Fibroblast of peridontal ligament (primary cell): ENCODE measurements around the gene FLYWCH1.

Experiments used
- DNase-seq: peaks from one replicate; pipeline ENCODE4 v3.0.0-alpha.2; 2010; ENCODE audit errors: extremely low read depth

Gene FLYWCH1

DNA sequence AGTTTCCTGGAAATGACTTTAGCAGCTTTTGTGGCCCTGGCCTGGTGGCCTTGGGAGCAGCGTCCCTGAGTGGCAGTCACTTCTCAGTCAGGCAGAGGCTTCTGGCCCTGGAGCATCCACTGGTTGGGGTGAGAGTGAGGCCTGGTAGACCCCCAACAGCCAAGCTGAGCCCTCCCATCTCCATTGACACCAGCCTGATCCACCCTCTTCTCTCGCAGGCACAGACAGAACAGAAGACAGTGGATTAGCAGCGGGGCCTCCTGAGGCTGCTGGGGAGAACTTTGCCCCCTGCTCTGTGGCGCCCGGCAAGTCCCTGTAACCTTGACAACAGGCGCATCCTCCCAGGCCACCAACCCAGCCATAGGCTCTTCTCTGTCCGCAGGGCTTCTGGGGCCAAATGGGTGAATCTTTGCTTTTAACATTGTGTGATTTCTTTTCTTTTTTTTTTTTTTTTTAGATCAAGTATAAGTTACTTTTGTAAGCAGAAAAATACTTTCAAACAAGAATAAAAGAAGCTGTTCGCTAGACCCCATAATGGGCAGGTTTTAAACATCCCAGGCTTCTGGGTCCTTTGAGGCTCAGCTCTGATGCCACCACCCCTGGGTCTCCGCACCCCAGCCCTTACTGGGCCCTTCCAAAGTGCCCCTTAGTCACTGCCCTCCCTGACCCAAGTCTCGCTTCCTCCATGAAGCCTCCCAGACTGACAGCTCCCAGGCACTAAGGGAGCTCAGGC, 12.7 kb upstream of the FLYWCH1 start:
- DNase-seq = no peak

GRCh38 chr16:2899564-2900072, 12.1 kb upstream of the FLYWCH1 start:
- no peak for DNase-seq

DNA sequence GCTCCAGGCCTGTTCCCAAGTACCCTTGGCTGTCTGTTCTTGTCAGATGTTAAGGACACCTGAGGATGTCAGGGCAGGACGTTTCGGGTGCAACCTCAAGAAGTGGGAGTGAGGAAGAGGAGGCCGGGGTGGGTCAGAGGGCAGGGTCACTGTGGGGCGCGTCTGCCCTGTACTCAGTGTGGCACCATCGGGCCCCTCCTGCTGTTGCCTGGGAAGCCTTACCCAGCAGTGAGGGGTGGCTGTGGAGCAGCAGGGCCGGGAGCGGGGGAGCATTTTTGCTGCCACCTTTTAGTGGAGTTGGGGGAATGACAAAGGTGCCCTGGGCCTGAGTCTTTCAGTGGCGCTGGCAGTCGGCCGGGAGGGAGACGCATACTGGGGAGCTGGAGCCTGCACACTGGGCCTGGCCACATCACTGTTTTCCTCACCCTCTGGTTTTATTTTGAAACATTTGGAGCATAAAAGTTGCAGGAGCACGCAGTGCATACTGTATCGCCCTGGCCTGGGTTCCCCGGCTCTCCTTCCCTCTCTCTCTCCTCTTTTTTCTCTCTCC, 11.1 kb upstream of the FLYWCH1 start:
- no peak for DNase-seq

DNA sequence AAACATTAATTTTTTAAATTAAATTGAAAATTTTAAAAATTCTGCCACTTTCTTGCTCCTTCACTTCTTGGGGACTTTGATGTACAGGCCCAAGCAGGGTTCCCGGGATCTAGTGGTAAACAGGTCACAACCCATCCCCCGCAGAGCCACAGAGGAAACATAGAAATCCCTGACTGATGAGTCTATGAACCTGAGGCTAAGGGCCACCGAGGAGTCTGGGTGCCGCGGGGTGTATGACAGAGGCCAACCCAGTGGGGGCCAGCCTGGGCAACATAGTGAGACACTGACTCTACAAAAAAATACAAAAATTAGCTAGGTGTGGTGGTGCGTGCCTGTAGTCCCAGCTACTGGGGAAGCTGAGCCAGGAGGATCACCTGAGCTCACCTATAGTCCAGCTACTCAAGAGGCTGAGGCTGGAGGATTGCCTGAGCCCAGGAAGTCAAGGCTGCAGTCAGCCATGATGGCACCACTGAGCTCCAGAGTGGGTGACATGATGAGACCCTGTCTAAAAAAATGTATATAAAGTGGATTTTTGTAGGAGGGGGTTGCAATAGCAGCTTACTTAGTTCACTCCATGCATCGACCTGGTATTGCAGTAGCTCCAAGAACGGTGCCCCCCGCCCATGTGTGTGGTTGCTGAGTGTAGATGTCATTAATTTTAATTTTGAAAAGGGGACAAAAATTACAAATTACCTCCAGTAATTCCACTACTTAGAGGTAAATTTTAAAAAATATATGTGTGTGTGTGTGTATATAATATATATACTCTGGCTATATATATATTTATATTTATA, 9.2 kb upstream of the FLYWCH1 start:
- DNase-seq = no peak

DNA sequence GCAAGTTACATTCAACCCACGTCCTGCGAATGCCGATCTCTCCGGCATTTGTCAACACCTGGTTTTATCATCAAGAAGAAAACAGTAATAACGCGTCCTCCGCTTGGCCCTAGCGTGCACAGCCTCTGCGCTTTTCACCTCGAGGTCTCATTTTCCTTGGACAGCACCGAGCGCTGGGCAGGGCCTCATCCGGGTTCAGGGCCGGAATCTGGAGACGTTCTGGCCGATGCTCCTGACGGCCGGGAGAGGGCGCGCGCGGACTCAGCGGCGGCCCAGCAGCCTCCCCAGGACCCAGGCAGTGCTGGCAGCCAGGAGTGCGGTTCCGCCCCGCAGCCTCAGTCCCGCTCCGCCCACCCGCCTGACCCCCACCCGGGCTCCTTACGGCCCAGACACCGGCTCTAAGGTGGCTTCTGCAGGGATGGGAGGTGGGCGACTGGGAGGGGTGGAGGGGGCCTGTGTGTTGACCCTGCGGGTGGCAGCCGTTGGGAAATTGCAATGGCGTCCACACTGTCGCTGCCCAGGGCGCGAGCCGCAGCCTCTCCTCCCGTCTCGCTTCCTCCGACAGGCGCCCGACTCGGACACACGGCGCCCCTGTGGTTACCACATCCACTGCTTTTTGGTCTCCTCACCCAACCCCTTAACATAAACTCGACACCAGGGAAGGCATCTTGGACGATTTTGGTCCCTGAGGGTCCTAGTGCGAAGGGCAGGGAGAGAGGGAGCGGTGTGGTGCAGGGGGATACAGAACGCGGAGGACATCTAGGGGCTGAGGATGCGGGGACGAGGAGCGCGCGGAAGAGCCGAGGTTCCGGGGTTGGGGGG, 7.4 kb upstream of the FLYWCH1 start:
- peak; percentile 79 for DNase-seq

- no peak for DNase-seq
Observed at GRCh38 chr16:2904922-2905240, 6.8 kb upstream of the FLYWCH1 start.

- peak; percentile 99 for DNase-seq
Observed at GRCh38 chr16:2905241-2905987, 6.3 kb upstream of the FLYWCH1 start.

DNA sequence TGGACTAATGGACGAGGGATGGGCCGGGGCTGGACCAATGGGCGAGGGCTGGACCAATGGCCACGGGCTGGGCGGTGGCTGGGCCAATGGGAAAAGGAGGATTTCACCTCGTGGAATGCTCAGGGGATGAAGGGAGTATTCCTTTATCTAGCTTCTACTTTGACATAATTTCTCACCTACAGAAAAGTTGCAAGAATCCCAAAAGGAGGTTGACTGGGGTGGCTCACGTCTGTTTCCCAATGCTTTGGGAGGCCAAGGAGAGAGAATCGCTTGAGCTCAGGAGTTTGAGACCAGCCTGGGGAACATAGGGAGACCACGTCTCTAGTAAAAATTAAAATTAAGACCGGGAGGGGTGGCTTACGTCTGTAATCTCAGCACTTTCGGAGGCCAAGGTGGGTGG, 5.7 kb upstream of the FLYWCH1 start:
- DNase-seq = no peak

- DNase-seq = peak; percentile 31
Observed at GRCh38 chr16:2907084-2907753, 4.5 kb upstream of the FLYWCH1 start.

DNA sequence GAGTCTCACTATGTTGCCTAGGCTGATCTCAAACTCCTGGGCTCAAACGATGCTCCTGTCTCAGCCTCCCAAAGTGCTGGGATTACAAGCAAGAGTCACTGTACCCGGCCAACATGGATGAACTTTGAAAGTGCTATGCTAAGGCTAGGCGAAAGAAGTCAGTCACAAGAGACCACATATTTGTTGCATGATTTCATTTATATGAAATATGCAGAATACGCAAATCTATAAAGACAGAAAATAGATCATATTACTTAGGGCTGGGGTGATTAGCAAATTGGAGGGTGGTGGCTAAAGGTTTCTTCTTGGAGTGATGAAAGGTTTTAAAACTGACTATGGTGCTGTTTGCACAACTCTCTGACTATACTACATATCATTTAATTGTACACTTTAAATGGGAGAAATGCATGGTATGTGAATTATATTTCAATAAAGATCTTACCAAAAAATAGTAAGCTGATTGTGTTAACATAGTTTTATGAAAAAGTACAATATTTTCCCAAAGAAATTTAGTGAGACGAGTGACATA, 1.2 kb upstream of the FLYWCH1 start:
- DNase-seq = peak; percentile 65

- peak; percentile 82 for DNase-seq
Observed at GRCh38 chr16:2912330-2913199, 834 bp downstream of the FLYWCH1 start.

DNA sequence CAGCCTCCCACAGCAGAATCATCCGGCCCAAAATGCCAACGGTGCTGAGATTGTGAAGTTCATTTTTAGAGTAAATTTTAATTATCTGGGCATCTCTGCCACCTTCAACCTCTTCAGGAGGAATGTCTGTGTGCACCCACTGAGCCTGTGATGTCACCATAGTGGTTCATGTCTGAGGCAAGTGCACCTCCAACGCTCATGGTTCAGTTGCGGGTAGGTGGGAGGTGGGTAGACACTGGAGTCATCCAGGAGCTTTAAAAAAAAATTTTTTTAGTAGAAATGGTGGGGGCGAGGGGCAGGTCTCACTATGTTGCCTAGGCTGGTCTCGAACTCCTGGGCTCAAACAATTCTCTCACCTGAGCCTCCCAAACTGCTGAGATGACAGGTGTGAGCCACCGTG, 1.9 kb downstream of the FLYWCH1 start:
- DNase-seq = no peak

DNA sequence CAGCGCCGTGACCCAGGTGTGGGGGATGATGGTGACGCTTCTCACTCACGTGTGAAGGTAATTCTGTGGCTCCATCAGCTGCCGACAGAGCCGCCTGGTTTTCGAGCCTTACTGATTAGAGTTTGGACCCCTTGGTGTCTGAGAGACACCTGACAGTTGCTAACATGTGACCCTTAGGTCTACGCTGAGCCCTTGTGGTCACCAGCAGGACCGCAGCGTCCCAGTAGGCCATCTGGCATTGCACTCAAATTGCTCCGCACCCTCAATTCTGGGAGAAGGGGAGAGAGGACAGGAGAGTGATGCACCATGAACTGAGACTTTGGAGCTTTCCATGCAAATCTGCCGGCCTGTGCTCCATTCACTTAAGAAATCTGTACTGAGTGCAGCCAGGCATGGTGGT, 2.5 kb downstream of the FLYWCH1 start:
- DNase-seq = no peak

DNA sequence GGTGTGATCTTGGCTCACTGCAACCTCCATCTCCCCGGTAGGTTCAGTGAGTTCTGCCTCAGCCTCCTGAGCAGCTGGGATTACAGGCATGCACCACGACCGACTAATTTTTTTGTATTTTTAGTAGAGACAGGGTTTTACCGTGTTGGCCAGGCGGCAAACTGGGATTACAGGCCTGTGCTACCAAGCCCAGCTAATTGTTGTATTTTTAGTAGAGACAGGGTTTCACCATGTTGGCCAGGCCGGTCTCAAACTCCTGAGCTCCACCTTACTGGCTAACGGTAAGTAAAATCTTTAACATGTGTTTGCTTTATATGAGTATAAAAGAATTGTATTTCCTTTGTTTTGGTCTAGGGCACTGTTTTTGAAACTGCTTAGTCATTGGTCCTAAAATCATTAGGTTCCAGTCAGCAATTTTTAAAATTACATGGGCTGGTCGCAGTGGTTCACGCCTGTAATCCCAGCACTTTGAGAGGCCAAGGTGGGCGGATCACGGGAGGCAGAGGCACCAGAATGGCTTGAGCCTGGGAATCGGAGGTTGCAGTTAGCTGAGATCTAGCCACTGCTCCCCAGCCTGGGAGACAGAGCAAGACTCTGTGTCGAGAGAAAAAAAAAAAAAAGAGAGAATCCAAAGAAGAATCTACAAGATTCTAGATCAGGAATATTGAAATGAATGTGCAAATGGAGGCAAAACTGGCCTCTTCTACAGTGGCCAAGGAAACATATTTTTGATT, 3.6 kb downstream of the FLYWCH1 start:
- DNase-seq = peak; percentile 25

DNA sequence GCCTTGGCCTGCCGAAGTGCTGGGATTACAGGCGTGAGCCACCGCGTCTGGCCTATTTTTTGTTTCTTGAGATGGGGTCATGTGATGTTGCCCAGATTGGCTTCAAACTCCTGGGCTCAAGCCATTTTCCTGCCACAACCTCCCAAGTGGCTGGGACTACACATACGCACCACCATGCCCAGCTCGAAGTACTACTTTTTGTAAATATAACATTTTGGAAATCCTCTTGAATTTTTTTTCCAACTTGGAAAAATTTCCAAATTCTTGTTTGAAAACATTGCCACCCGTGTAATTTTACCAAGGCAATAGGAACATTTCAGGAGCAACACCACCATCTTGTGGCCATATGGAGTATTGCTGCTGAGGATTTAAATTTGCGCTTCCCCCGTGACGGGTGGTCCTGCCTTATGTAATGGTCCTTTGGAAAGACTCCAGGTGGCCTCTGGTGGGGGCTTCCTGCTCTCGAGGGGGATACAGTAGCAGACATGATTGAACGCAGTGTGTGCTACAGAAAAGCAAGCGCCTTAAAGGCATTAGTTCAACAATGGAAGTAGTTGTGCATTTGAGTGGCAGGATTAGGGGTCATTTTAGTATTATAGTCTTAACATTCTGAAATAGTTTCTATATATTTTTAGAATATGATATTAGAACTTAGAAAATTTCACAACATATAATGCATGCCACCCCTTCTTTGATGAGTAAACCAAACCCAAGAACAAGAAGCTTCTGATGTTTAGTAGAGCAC, 8.0 kb downstream of the FLYWCH1 start:
- peak; percentile 93 for DNase-seq

- DNase-seq = no peak
Observed at GRCh38 chr16:2923481-2923880, 11.8 kb downstream of the FLYWCH1 start.

- no peak for DNase-seq
Observed at GRCh38 chr16:2924901-2925755, 13.4 kb downstream of the FLYWCH1 start.
